CD4-positive, alpha-beta T cell treated with Interleukin-21 for 1 hour (primary cell): ENCODE results near the gene PIP4K2A.
A peak's percentile ranks its signal among the peaks of the same experiment; 100 is the strongest.

ENCODE experiments used
- DNase-seq: peaks from one replicate; pipeline ENCODE4 v3.0.0-alpha.2; 2020

PIP4K2A gene

DNA sequence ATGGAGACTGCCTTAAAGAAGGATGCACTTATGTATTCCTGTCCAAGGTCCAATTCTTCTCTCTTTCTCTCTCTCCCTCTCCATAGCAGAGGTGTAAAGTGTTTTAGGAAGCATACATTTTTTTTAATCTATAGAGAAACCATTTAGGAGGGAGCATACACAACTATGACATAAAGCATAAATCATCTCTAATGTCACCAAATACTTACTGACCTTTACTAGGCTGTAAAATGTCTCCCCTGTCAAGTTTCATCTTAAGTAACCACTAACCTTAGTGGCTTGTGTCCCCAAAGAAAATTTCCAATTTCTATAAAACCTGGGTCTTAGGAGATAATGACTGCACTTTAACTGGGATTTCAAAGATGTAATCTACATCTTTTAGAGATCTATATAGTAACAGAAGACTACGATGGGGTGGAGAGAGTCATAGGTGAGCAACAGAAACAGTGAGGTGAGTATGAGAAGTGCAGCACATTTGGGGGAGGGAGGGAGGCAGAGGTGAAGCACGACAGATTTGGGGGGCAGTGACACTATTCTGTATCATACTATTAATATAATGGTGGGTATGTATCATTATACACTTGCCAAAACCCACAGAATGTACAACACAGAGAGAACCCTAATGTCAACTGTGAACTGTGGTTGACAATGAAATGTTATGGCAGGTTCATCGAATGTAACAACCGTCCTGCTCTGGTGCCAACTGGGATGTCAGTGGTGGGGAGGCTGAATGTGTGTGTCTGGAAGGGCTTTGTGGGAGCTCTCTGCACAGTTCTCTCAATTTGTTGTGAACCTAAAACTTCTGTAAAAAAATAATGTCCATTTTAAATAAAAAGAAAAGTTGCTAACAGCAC lies 79.5 kb downstream of the PIP4K2A start:
- no peak for DNase-seq

DNA sequence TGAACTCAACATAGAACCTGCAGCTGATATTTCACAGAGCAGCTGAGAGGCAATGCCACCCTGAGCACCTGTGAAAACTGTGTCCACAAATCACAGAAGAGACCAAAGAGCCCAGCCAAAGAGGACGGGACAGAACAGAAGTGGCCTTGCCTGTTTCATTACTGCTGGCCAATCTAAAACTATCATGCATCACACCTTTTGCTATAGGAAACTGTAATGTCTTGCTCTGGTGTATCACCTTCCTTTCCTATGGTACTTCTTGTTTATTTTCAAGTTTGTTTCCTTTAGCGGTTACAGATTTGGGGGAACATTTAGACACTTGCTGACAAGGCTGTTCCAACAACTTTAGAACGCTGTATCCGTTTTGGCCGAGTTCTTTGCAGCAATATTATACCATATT lies 80.3 kb downstream of the PIP4K2A start:
- DNase-seq = peak; percentile 49

GRCh38 chr10:22633528-22633927 lies 80.8 kb downstream of the PIP4K2A start:
- DNase-seq = no peak

DNA sequence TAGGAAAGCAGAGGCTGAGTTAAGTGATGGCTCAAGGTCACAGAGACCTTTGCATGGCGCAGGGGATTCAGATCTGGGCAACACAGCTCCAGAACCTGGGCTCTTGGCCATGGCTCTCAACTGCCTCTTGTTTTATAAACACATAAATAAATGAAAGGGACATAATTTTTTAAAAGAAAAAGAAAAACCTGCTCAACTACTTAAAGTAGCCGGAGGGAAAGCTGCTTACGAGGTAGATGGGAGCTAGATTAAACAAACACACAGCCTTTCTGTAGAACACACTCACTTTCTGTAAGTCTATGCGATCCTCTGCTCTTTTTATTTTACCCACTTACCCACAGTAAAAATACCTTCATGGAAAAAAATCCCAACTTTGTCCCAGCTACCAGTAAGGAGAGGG lies 81.3 kb downstream of the PIP4K2A start:
- no peak for DNase-seq

GRCh38 chr10:22631646-22632278 lies 82.6 kb downstream of the PIP4K2A start:
- no peak for DNase-seq

DNA sequence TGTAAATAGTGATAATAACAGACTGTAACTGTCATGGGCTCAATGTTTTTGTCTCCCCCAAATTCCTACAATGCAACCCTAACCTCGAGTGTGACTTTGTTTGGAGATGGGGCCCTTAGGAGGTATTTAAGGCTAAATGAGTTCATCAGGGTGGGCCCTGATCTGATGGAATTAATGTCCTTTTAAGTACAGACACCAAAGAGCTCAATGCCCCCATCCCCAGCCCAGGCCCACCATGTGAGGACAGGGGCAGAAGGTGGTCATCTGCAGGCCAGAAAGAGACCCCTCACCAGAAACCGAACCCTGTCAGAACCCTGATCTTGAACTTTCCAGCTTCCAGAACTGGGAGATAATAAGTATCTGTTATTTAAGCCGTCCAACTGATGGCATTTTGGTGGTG lies 83.2 kb downstream of the PIP4K2A start:
- no peak for DNase-seq

DNA sequence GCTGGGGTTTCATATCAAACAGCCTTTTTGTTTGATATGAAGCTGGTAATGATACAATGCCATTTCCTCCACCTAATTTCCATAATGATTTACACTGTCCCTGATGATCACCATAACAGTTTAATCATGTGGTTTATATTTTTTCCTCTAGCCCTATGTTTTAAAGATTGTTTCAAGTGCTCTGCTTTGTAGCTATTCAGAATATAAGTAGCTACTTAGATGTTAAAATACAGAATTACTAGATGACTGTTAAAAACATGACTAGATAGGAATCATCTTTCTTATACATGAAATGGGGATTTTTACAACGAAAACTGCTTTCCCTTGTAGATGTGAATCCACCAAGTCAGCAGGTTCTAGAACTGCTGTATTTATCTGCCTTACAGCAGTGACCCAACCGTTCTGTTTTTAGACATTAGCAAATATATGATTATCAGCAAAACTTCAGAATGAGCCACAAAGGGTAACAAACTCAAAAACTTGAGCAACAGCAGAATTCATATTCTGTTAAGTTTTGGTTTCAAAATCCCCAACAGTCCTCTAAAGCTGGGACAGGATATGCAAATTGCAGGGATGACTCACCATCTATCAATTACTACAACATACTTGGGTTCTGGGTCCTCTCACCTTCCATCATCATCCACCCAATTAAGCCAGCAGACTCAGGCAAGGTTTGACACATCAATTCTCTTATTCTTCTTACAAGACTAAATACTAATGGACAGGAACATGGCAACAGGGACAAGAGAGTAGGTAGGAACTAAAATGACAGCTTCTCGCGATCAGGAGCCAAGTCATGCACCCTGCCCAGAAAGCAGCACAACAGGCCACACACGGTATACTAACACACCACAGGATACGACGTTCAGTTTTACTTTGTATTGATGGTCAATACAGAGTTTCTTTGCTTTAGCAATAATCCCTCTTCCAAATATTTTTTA lies 83.9 kb downstream of the PIP4K2A start:
- DNase-seq = peak; percentile 81

DNA sequence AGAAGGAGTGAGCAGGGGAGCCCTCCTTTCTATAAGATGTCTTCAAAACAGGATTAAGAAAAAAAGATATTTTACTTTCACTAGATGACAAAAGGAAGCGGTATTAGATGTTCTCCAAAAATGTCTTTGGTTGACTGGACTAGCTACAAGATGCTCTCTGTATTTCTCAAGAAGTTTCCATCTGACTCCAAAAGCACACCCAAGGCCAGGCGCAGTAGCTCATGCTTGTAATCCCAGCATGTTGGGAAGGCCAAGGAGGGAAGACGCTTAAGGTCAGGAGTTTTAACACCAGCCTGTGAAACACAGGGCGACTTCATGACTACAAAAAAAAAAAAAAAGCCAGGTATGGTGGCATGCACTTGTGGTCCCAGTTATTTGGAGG lies 84.5 kb downstream of the PIP4K2A start:
- DNase-seq = no peak

DNA sequence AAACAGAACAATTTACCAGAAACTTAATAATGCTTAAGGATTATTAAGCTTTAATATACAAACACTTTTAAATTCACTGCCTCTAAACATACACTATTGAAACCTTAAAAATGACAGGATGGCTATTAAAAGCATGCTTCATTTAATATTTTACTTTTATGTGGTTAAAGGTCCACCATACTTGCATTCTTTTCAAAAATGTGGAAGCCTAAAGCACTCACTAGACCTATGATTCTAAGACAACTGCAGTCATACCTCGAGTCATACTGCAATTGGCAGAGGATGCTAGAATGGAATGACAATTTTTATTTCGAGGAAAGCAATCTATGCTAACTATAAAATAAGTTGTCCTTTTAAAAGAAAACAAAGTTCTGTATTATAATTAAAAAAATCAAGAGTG lies 85.3 kb downstream of the PIP4K2A start:
- no peak for DNase-seq

- DNase-seq = no peak
Measured at GRCh38 chr10:22628309-22628708, 86.1 kb downstream of the PIP4K2A start.

DNA sequence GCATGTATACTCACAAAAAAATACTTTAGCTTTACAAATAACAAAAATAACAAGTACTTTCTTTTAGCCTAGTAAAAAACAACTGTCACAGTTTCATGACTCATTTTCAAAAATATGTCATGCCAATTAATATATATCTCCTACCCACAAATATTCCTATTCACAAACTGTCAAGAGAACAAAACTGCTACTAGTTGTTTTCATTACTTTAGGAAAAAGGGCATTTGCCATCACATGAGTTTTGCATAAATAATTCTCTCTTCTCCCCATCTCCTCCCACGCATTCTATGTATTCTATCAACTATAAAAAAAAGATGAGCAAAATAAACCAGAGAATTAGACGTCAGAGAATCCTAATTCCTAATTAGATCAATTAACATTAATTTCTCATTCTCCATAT lies 87.6 kb downstream of the PIP4K2A start:
- DNase-seq = no peak

DNA sequence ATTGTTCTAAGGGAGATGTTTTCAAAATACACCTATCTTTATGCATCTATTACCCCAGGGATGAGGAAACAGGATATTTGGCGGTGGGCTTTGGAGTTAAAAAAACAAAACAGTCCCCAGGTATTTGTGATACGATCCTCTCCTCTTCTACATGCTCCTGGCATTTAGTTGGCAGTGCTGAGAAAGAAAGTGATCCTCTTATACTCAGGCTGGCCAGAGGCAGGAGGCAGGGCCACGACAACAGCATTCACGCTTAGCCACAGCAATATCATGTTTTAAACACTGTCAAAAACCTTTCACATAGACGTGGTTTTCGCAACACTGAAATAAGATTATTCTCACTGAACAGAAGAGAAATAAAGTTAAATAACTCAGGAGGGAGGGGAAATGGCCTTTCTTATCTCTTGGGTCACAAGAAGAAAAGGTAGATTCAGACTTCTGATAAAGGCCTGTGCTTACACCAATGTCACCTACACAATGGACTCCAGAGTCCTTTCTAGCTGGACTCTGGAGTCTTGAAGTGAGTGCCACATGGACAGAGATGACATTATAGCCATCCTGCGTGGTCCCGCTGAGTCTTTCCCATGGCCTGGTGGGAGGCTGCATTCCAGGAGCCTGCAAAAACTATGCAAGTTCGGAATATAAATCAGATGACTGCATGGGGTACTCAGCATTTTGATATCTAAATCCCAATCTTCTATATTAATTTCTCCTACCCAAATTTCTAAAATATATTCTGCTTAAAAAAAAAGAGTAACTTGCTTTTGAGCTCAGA lies 88.7 kb downstream of the PIP4K2A start:
- DNase-seq = no peak

DNA sequence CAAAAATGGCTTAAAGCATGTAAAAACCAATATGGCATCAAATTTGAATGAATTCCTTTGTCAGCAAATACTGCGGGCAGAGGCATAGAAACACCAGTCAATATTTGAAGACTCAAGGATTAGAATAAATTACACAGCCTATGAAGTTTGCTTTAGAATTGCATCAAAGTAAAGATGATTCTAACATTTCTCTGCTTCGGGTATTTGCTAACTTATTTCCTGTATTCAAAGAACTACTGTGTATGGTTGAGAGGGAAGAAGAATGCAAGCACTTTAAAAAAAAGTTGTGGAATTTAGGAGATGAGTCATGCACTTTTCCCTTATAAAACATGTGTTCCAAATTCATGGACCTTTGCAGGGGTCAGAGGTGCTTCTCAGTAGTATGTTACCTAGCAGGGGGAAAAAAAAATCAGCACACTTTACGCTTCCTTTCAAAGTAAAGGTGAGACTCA lies 90.1 kb downstream of the PIP4K2A start:
- DNase-seq = no peak

DNA sequence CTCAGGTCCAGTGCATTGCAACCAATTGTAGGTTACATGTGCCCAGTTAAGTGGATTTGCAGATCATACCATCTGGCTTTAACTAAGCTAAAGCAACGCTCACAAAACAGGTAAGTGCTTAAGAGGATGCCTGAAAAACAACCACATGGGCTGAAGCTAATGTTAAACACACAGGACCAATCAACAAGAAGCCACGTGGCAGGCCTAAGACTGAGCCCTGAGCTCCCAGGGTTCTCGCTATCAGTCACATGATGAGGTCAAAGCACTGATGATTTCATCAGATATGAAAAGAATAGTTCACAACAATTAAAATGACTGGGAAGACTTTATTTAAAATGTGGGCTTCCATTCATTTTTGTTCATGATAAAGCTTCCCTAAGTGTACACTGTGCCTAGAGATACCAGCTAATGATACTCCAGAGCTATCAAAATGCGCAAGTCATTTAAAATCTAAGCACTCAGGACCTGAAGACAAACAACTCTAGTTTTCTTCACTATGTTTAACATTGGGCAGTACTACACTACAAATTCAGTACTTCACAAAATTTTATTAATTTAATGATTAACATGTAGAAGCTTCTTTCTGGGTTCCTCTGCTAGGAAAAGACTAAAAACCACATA lies 90.6 kb downstream of the PIP4K2A start:
- no peak for DNase-seq

GRCh38 chr10:22622242-22622806 lies 92.1 kb downstream of the PIP4K2A start:
- DNase-seq = no peak

DNA sequence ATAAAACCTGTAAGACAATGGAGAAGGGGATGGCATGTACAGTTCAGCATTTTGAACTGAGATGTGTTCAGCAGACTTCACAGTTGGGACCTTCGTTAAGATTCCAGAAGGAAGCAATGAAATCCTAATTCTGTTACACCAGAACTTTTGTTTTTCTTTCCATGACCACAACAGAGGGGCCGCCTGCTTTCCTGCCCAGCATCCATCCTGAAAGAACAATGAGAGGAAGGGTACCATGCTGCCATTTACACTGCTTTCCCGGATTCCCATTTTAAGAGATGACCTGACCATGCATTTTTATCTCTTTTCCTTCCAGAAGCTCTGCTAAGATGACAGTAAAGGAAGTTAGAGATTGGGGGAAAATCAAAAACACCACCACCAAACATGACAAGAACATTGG lies 92.7 kb downstream of the PIP4K2A start:
- DNase-seq = no peak

GRCh38 chr10:22620929-22621328 lies 93.4 kb downstream of the PIP4K2A start:
- DNase-seq = no peak

DNA sequence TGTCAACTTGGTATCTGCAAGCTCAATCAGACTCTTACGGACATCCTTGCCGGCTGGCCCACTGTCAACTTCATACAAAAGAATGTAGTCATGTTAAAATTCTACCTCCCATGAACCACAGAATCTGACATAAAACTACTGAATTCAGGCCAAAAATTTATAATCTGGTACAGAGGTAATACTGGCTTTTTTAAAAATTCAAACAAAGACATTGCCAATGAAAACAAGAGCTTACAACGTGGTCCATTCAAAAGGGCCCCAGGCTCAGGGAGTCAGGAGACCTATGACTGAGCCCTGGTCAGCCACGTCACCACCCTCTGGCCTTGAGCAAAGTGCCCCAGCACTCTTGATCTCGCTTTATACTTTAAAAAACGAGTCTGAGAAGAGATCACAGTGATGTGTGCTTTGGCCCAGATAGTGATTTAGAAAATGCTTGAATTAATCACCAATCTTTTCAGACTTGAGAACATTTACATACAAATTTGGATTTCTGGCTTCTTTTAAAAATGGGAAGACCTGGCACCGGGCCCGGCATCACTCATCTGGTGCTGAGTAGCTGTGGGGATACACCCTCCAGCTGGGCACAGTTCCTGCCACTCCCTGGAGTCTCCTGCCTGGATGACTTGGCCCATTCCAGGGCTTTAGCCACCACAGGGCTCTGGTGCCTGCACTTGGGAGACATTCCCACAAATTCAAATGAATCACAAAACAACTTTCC lies 94.1 kb downstream of the PIP4K2A start:
- no peak for DNase-seq

GRCh38 chr10:22619101-22619500 lies 95.3 kb downstream of the PIP4K2A start:
- DNase-seq = no peak

- DNase-seq = no peak
Measured at GRCh38 chr10:22618078-22618785, 96.1 kb downstream of the PIP4K2A start.
